NCI-H345 treated with DMSO at 0.1 percent for 48 hours (cell line): ENCODE data around the gene MROH2A.
"Not testable (repeated sequence)": the region's sequence is repeated elsewhere in the genome, so short reads cannot be mapped to it uniquely, and the experiment has no call there.

ENCODE experiments used
- DNase-seq: peaks from one replicate; lab custom pipeline; 2025; ENCODE audit not compliant: unreplicated experiment; lab: John Stamatoyannopoulos, UW

The MROH2A gene

GRCh38 chr2:233853353-233853752 lies 75.2 kb downstream of the MROH2A start:
- DNase-seq, result no peak

- DNase-seq, result no peak
Observed at GRCh38 chr2:233853883-233854240, 75.7 kb downstream of the MROH2A start.

- peak; percentile 94 for DNase-seq
Observed at GRCh38 chr2:233854241-233854981, 76.3 kb downstream of the MROH2A start, which contains the start of gene HJURP. Gene HJURP (minus strand): TSS chr2:233854535. CDS start chr2:233854500, 35 bp downstream.

- DNase-seq, result no peak
Observed at GRCh38 chr2:233855345-233855744, 77.2 kb downstream of the MROH2A start.

- no peak for DNase-seq
Observed at GRCh38 chr2:233856184-233856583, 78.1 kb downstream of the MROH2A start.

- no peak for DNase-seq
Observed at GRCh38 chr2:233857511-233858141, 79.5 kb downstream of the MROH2A start.

- no peak for DNase-seq
Observed at GRCh38 chr2:233858331-233858730, 80.2 kb downstream of the MROH2A start.

GRCh38 chr2:233862261-233862768 lies 84.2 kb downstream of the MROH2A start:
- DNase-seq, result no peak

- no peak for DNase-seq
Observed at GRCh38 chr2:233865838-233866237, 87.7 kb downstream of the MROH2A start.

GRCh38 chr2:233866479-233866878 lies 88.3 kb downstream of the MROH2A start:
- no peak for DNase-seq

GRCh38 chr2:233867993-233868532 lies 89.9 kb downstream of the MROH2A start, which contains the start of gene MSL3B:
Gene MSL3B (minus strand): TSS chr2:233868386.
- DNase-seq, result peak; percentile 66

GRCh38 chr2:233871432-233871831 lies 93.3 kb downstream of the MROH2A start:
- DNase-seq, result no peak

- DNase-seq, result not testable (repeated sequence)
Observed at GRCh38 chr2:233872125-233872524, 94.0 kb downstream of the MROH2A start.

- DNase-seq, result no peak
Observed at GRCh38 chr2:233882353-233882752, 104.2 kb downstream of the MROH2A start.
